Heart left ventricle (tissue), 16 donors: ENCODE measurements around the gene METRN. TPM values are rescaled to one million over a fixed set of nuclear protein-coding genes. Genes with fewer than 3 reads are reported as not detected.

Source experiments
- ATAC-seq, 4 donors: fragments of 200-7000 bp; cut with Tn5 transposase; one replicate each; pipeline ENCODE4 v1.9.1; 2020 to 2022; ENCODE audit warnings: moderate library complexity in 4 of 4, mild to moderate bottlenecking in 3 of 4, moderate number of reproducible peaks in 1 of 4
- DNase-seq, 5 donors: peaks; one replicate each; pipeline ENCODE4 v3.0.0-alpha.2; 2020
- H3K27ac ChIP-seq, 12 donors: fragments of 200-600 bp; sonication (generic) in 4 of 12; one replicate each; pipeline versions ENCODE4 v1.5.0 to v1.8.0; 2016 to 2022; ENCODE audit warnings: mild to moderate bottlenecking in 2 of 12
- H3K27me3 ChIP-seq, 9 donors: fragments of 200-600 bp; sonication (generic) in 2 of 9; one replicate each; pipeline versions ENCODE4 v1.5.1 to v1.8.0; 2016 to 2022; ENCODE audit warnings: mild to moderate bottlenecking in 3 of 9
- H3K36me3 ChIP-seq, 9 donors: fragments of 200-600 bp; sonication (generic) in 2 of 9; one replicate each; pipeline versions ENCODE4 v1.5.0 to v1.8.0; 2018 to 2022; ENCODE audit warnings: mild to moderate bottlenecking in 2 of 9
- H3K4me1 ChIP-seq, 12 donors: fragments of 200-600 bp; sonication (generic) in 4 of 12; one replicate each; pipeline versions ENCODE4 v1.5.0 to v1.8.0; 2016 to 2022; ENCODE audit warnings: mild to moderate bottlenecking in 3 of 12
- H3K4me3 ChIP-seq, 12 donors: fragments of 200-600 bp; sonication (generic) in 4 of 12; one replicate each; pipeline versions ENCODE4 v1.5.0 to v1.8.0; 2017 to 2022; ENCODE audit warnings: mild to moderate bottlenecking in 9 of 12, moderate library complexity in 4 of 12
- H3K9me3 ChIP-seq, 12 donors: fragments of 200-600 bp; sonication (generic) in 4 of 12; one replicate each; pipeline versions ENCODE4 v1.5.0 to v1.8.0; 2016 to 2022; ENCODE audit warnings: mild to moderate bottlenecking in 1 of 12
- CTCF ChIP-seq, 12 donors: fragments of 200-600 bp; sonication (generic) in 4 of 12; IDR thresholded peaks; one replicate each; pipeline versions ENCODE4 v1.5.0 to v1.8.0; 2018 to 2022; ENCODE audit warnings: antibody characterized with exemption in 12 of 12, mild to moderate bottlenecking in 5 of 12
- POLR2A ChIP-seq, 2 donors: fragments of 450-650 bp; IDR thresholded peaks; one replicate each; pipeline ENCODE4 v1.6.1; 2017; ENCODE audit warnings: antibody characterized with exemption in 2 of 2, mild to moderate bottlenecking in 2 of 2, moderate library complexity in 2 of 2
- WGBS, 4 donors: extraction: QIAGEN DNeasy Blood & Tissue Kit in 2 of 4; methylation state at CpG; one replicate each; pipeline versions ENCODE4 v1.1.5 to v1.1.7; 2013 to 2018; 5-methylcytosine and 5-hydroxymethylcytosine counted together
- intact Hi-C, 10 donors: fragments of 100-400 bp; cut with DNase I; formaldehyde crosslinking; loops; one replicate each; pipeline versions ENCODE4 v1.11.1 to v1.14.2; 2022
- polyA plus RNA-seq, 2 donors: library from polyadenylated mRNA; stranded (reverse); fragments of 200-250 nt; gene quantifications; one replicate each; pipeline ENCODE4 v1.2.3, GENCODE V29; 2013
- total RNA-seq, 9 donors: library from RNA; depleted of rRNA in 2 of 9; stranded (reverse); fragments of >200 nt in 2 of 9; fragmentation: NEBNext Ultra II Directional in 3 of 9; extraction: Animal tissue kit (Norgen Biotek cat#: 25700) in 3 of 9; gene quantifications; one replicate each; pipeline versions ENCODE4 v1.1.0 to v1.2.4, GENCODE V29; 2016 to 2023
- donor health status: ischemic (EF 13 %, LVEDD 7.1; RV severe dilation, severe dysfunction).
- donor health status: healthy with polysubstance abuse.
- donor health status: DM: no; HTN: yes; CAD: no.
- donor health status: DM: no; HTN: no; CAD: no.
- donor health status: ischemic (EF 25% LVEDD 6.9; RV normal size, moderate dysfunction).
- donor health status: ischemic (EF 25% LVEDD 5.7; RV mildly dilated, moderate dysfunction).
- donor health status: healthy.
- donor health status: DM: yes; HTN: yes; CAD: no.
- donor health status: ischemic (EF 35%, LVEDD 5.7; RV mildly dilated, moderate dysfunction).
- donor health status: nonischemic (EF 11% LVEDD 7.7; RV severe dilation, severe dysfunction).
- donor health status: DM: yes; HTN: yes; CAD: no.
- donor health status: PGD.
- donor health status: ischemic (EF 29% LVEDD 5.4; RV normal size, mild dysfunction).
- donor health status: nonischemic (EF 23%, LVEDD 6.1; RV moderate dilation, normal function).

METRN gene
- total and polyA plus RNA-seq, 11 donors = 31.2 to 79.4 (median 60.7) TPM

- Histone ChIP-seq H3K4me3 (peak overlapping the region; percentile 38 to 65 (median 60)), H3K9me3 (no peaks in the 10 kb centered on the region), H3K27ac (peak overlapping the region in 7 of 12 donors; percentile 14 to 55 (median 27)), H3K4me1 (peaks cover 8 to 33% (median 22%) of the 10 kb centered on the region in 12 donors), H3K36me3 (peaks cover 0 to 24% (median 13%) of the 10 kb centered on the region in 9 donors), H3K27me3 (peaks cover 0 to 24% (median 0%) of the 10 kb centered on the region in 9 donors)
- intact Hi-C loops = no loop called here
- ATAC-seq (peak in 2 of 4 donors; percentile 0 to 2), DNase-seq (peak in 1 of 5 donors; percentile 30)
- 0 to 1% (median 1%) methylated on average over 23 to 61 of the region's 61 CpGs for WGBS, 4 donors
- TF ChIP-seq CTCF (IDR thresholded peaks at IDR 0.05) (no peak), POLR2A (IDR thresholded peaks at IDR 0.05) (no peak)
Observed at GRCh38 chr16:727291-727977, 12.5 kb downstream of the METRN start.

DNA sequence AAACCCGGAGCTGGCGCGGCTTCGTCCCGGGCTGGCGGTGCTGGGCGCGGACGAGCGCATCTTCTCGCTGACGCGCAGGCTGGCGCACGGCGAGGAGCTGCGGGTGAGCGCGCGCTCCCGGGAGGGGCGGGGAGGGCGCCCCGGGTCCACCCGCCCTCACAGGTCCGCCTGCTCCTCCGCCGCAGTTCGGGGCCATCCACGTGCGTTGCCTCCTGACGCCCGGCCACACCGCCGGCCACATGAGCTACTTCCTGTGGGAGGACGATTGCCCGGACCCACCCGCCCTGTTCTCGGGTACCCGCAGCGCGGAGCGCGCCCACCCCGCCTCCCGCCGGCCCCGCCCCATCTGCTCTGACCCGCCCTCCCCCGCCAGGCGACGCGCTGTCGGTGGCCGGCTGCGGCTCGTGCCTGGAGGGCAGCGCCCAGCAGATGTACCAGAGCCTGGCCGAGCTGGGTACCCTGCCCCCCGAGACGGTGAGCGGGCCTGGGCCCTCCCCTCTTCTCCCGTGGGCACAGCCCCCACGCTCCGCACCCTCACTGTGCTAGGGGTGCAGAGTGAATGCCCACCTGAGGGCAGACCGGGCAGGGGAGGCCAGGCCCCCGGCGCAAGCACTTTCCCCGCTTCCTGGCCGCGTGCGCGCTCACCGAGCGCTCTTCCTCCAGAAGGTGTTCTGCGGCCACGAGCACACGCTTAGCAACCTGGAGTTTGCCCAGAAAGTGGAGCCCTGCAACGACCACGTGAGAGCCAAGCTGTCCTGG is 13.4 kb downstream of the METRN start:
- no peak overlapping the region for H3K27ac ChIP-seq
- peak; percentile 13 to 53 (median 40) for ATAC-seq
- no peaks in the 10 kb centered on the region for H3K9me3 ChIP-seq
- H3K36me3 ChIP-seq = peaks cover 0 to 31% (median 17%) of the 10 kb centered on the region in 9 donors
- peak; percentile 61 to 82 (median 70) for DNase-seq
- peaks cover 0 to 24% (median 0%) of the 10 kb centered on the region in 9 donors for H3K27me3 ChIP-seq
- peak overlapping the region; percentile 38 to 65 (median 60) for H3K4me3 ChIP-seq
- 1 to 2% (median 1%) methylated on average over 25 to 80 of the region's 80 CpGs; no CpG with 5 or more reads in 1 of the 4 donors for WGBS, 4 donors
- intact Hi-C loops = no loop called here
- TF ChIP-seq POLR2A (IDR thresholded peaks at IDR 0.05) (no peak), CTCF (IDR thresholded peaks at IDR 0.05) (no peak)
- H3K4me1 ChIP-seq = peaks cover 8 to 33% (median 22%) of the 10 kb centered on the region in 12 donors

- Histone ChIP-seq H3K9me3 (no peaks in the 10 kb centered on the region), H3K27ac (no peak overlapping the region), H3K4me3 (peak overlapping the region in 5 of 12 donors; percentile 56 to 65 (median 62)), H3K36me3 (peaks cover 0 to 38% (median 25%) of the 10 kb centered on the region in 9 donors), H3K27me3 (peaks cover 0 to 24% (median 0%) of the 10 kb centered on the region in 9 donors), H3K4me1 (peaks cover 8 to 33% (median 22%) of the 10 kb centered on the region in 12 donors)
- intact Hi-C loops = no loop called here
- DNase-seq (peak in 3 of 5 donors; percentile 20 to 33 (median 30)), ATAC-seq (no peak)
- 42 to 83% (median 62%) methylated on average over 27 to 55 of the region's 55 CpGs for WGBS, 4 donors
- TF ChIP-seq POLR2A (IDR thresholded peaks at IDR 0.05) (no peak), CTCF (IDR thresholded peaks at IDR 0.05) (no peak)
Observed at GRCh38 chr16:728890-729744, 14.2 kb downstream of the METRN start.
